Motor neuron (in vitro differentiated cells): ENCODE data around the gene ABCA8. TPM values are rescaled to one million over a fixed set of nuclear protein-coding genes. Genes with fewer than 3 reads are reported as not detected.
"Not testable (repeated sequence)": the region's sequence is repeated elsewhere in the genome, so short reads cannot be mapped to it uniquely, and the experiment has no call there.

Experiments
- ATAC-seq, 8 experiments: fragments of 200-7000 bp; cut with Tn5 transposase; replicated peaks in 6 of 8; 2 replicates each; pipeline ENCODE4 v1.8.0; 2021; ENCODE audit warnings: mild to moderate bottlenecking in 8 of 8, moderate library complexity in 8 of 8
- H3K27ac ChIP-seq, 2 donors: fragments of 250-450 bp; sonication (Bioruptor Pico); 2 replicates each; pipeline ENCODE4 v1.9.0; 2021; ENCODE audit warnings: antibody characterized with exemption in 2 of 2, mild to moderate bottlenecking in 2 of 2, moderate library complexity in 1 of 2
- H3K4me1 ChIP-seq, 2 donors: fragments of 250-450 bp; sonication (Bioruptor Pico); replicated peaks in 1 of 2; 2 replicates each; pipeline ENCODE4 v1.6.1; 2021; ENCODE audit warnings: antibody characterized with exemption in 2 of 2, mild to moderate bottlenecking in 2 of 2, moderate library complexity in 1 of 2
- H3K4me3 ChIP-seq, 5 donors: fragments of 250-450 bp; sonication (Bioruptor Pico); 2 replicates each; pipeline ENCODE4 v1.9.0; 2021; ENCODE audit warnings: antibody characterized with exemption in 5 of 5, mild to moderate bottlenecking in 5 of 5, moderate library complexity in 4 of 5
- WGBS, 10 experiments: fragments of 450-650 bp; shearing (Covaris generic); methylation state at CpG; one replicate each; pipeline ENCODE4 v1.0.0; 2022; 5-methylcytosine and 5-hydroxymethylcytosine counted together
- in situ Hi-C, 9 experiments: fragments of 400-800 bp; cut with MboI; loops; one replicate each; pipeline ENCODE4 v1.15.0; 2021; ENCODE audit warnings: low sequenced_read_pairs in 9 of 9, low pct_unique_long_range_greater_than_20kb in 2 of 9; ENCODE audit not compliant: unreplicated experiment in 9 of 9
- total RNA-seq, 8 experiments: library from RNA; unstranded; fragments of 300-600 nt; gene quantifications; 2 replicates each; pipeline versions ENCODE4 v1.2.3 to v1.2.4, GENCODE V29; 2022

ABCA8 gene
- total RNA-seq, 8 experiments from 2014 or later = 0.05 to 81.8 (median 3.0) TPM

DNA sequence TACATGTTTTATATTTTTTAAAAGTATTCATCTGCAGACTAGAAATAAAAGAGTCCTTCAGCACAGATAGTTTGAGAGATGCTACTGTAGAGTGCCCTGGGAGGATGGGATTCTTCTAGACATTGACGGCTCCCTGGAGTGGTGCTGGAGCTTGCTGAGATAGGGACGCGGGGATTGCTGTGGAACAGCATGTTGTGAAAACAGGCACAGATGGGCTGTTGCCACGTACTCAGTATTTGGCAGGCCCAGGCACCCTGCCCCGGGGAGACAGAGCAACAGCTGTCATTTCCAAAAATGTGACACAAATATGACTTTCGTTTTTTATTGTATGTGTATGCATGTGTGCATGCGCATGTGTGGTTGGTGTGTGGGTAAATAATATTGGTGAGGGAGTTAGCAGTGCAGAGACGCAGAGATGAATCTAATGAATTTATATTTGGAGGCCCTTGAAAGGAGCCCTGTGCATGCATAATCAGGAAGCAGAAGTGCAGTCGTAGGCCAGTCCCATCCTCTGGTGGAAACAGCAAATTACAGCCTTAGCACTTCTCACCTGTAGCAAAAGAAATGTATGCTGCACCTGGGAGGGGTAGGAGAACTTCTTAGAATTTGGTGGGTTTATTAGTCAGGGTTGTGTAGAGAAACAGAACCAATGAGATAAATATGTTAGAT lies 6.2 kb upstream of the ABCA8 start:
- H3K27ac ChIP-seq = no peak overlapping the region
- ATAC-seq = peak in 4 of 8 experiments; percentile 51 to 98 (median 98)
- 0 to 93% (median 54%) methylated on average over 3 to 9 of the region's 9 CpGs; no CpG with 5 or more reads in 2 of the 10 experiments for WGBS, 10 experiments
- in situ Hi-C loops = loop anchor here in 4 of 9 experiments (10.0 to 25.0 kb wide), 3 partner anchors 167 to 276 kb away; partner anchors contain the start of gene ABCA10 (in 2 of the 4)
- H3K4me3 ChIP-seq = no peak overlapping the region
- no peaks in the 10 kb centered on the region for H3K4me1 ChIP-seq

DNA sequence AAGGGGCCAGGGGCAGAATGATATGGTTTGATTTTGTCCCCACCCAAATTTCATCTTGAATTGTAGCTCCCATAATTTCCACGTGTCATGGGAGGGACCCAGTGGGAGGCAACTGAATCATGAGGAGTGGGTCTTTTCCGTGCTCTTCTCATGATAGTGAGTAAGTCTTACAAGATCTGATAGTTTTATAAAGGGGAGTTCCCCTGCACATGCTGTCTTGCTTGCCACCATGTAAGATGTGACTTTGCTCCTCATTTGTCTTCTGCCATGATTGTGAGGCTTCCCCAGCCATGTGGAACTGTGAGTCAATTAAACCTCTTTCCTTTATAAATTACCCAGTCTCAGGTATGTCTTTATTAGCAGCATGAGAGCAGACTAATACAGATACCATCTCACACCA lies 3.9 kb upstream of the ABCA8 start:
- not testable (repeated sequence) for ATAC-seq, H3K4me3 ChIP-seq, H3K27ac ChIP-seq, H3K4me1 ChIP-seq
- WGBS, 10 experiments = 80 to 100% (median 90%) methylated on average over 1 to 2 of the region's 2 CpGs; no CpG with 5 or more reads in 5 of the 10 experiments
- in situ Hi-C loops = loop anchor here in 4 of 9 experiments (25.0 kb wide), 2 partner anchors 172 to 278 kb away; partner anchors contain the start of gene ABCA10 (in 2 of the 4)

DNA sequence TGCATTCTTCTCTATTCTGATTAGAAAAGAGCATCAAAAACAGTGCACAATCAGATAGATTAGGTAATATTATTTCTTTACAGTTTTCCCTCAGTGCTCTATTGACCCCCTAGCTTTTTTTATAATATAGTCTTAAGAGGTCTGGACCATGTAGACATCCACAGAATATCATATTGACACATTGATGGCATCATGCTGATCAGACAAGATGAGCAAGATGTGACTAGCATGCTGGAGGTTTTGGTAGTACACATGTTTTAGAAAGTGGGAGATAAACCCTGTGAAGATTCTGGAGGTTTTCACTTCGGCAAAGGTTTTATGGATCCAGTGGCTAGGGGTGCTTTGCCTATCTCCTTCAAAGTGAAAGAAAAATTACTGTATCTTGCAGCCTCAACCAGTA lies 2.8 kb upstream of the ABCA8 start:
- 100% methylated on average over 1 of the region's 1 CpG; no CpG with 5 or more reads in 4 of the 10 experiments for WGBS, 10 experiments
- no peaks in the 10 kb centered on the region for H3K4me1 ChIP-seq
- ATAC-seq = no peak
- no peak overlapping the region for H3K27ac ChIP-seq
- in situ Hi-C loops = loop anchor here in 4 of 9 experiments (25.0 kb wide), 2 partner anchors 171 to 279 kb away; partner anchors contain the start of gene ABCA10 (in 2 of the 4)
- no peak overlapping the region for H3K4me3 ChIP-seq

DNA sequence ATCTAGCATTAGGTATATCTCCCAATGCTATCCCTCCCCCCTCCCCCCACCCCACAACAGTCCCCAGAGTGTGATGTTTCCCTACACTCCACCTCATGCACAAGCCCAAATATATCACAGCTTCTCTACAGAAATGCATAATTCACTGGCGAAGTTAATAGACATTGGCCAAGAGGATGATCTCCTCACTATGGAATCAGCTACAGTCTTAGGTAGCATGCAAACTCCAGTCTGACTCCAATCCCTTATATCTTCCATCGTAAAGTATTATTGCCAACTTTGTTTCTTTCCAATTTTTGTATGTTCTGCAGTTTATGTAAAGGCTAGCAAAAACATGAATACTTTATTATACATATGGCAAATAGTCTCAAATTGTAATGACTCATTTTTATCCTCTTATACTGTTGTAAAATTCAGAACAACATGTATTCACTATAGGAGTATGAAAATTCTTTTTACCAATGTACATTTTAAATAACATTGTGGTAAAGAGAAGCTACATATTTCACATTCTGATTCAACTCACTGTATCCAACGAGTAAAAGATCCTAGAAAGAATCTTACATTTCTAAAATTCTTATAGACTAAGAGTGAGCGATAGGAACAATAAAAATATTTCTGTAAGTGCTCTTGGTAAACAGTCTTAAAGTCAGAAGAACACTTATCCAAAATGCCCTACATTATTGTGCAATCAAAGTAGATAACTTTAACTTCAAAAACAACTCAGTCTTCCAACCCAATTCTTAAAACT lies 871 bp downstream of the ABCA8 start:
- no peak overlapping the region for H3K4me3 ChIP-seq
- peak in 1 of 8 experiments; percentile 54 for ATAC-seq
- no peaks in the 10 kb centered on the region for H3K4me1 ChIP-seq
- no peak overlapping the region for H3K27ac ChIP-seq
- in situ Hi-C loops = loop anchor here in 4 of 9 experiments (25.0 kb wide), 2 partner anchors 167 to 283 kb away; partner anchors contain the start of gene ABCA10 (in 2 of the 4)
- WGBS, 10 experiments = 6 to 96% (median 84%) methylated on average over 2 to 4 of the region's 4 CpGs

DNA sequence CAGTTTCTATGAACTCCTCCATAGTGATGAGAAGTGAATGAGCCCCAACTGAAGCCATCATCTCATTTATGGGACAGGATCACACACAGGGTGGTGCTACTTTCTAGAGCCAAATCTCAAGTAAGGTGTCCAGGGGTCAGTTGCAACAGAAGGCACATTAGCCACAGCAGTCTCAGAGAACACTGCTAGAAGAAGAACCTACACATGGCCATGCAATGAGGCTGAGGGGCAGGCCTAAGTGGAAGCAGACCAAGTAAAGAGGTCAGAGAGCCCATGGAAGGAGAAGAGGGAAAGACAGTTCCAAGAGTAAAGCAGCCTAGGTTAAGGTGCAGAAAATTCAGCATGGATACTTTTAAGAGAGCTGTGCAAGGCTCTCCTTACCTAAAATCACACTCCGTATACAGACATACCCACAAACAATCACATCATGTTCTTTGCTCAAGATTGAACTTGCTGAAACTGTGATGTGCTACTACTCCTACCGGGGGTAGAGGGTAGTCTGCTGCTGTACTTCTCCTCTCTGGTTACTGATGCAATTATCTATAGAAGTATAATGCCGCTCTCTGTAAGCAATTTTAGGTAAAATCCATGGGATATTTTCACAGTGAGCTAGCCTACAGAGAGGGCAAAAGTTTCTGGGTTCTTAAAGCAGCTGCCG lies 1.7 kb downstream of the ABCA8 start:
- no peak for ATAC-seq
- 28 to 97% (median 92%) methylated on average over 1 to 4 of the region's 4 CpGs; no CpG with 5 or more reads in 3 of the 10 experiments for WGBS, 10 experiments
- Histone ChIP-seq H3K4me1 (no peaks in the 10 kb centered on the region), H3K27ac (no peak overlapping the region), H3K4me3 (no peak overlapping the region)
- in situ Hi-C loops = loop anchor here in 4 of 9 experiments (25.0 kb wide), 2 partner anchors 166 to 284 kb away; partner anchors contain the start of gene ABCA10 (in 2 of the 4)

DNA sequence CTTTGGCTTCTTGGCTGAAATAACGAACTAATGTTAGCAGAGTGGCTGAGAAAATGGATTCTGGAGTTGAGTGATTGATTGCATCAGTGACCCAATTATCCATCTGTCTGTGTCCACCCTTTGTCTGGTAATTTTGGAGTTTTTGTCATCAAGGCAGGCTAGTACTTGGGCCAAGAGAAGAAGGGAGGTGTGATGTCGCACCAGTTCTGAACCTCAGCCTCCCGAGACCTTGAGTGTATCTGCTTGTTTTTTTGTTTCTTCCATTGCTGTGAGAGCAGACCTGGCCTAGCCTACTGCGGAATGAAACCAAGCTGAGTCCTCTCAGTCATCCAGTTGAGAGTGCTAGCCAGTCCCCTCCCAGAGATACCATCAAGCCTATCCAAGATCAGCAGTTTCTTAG lies 4.5 kb downstream of the ABCA8 start:
- no peak overlapping the region for H3K27ac ChIP-seq
- no peak for ATAC-seq
- 39 to 96% (median 72%) methylated on average over 1 to 4 of the region's 4 CpGs; no CpG with 5 or more reads in 1 of the 10 experiments for WGBS, 10 experiments
- H3K4me3 ChIP-seq = no peak overlapping the region
- no peaks in the 10 kb centered on the region for H3K4me1 ChIP-seq
- in situ Hi-C loops = loop anchor here in 4 of 9 experiments (25.0 kb wide), 2 partner anchors 163 to 287 kb away; partner anchors contain the start of gene ABCA10 (in 2 of the 4)

DNA sequence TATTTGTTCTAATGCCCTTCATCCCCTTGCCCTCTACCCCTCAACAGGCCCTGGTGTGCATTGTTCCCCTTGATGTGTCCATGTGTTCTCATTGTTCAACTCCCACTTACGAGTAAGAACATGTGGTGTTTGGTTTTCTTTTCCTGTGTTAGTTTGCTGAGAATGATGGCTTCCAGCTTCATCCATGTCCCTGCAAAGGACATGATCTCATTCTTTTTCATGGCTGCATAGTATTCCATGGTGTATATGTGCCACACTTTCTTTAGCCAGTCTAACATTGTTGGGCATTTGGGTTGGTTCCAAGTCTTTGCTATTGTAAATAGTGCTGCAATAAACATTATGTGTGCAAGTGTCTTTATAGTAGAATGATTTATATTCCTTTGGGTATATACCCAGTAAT lies 7.3 kb downstream of the ABCA8 start:
- in situ Hi-C loops, ATAC-seq, H3K4me3 ChIP-seq, H3K4me1 ChIP-seq, H3K27ac ChIP-seq: not testable (repeated sequence)
- WGBS, 10 experiments = 60 to 100% (median 89%) methylated on average over 1 of the region's 1 CpG; no CpG with 5 or more reads in 3 of the 10 experiments

DNA sequence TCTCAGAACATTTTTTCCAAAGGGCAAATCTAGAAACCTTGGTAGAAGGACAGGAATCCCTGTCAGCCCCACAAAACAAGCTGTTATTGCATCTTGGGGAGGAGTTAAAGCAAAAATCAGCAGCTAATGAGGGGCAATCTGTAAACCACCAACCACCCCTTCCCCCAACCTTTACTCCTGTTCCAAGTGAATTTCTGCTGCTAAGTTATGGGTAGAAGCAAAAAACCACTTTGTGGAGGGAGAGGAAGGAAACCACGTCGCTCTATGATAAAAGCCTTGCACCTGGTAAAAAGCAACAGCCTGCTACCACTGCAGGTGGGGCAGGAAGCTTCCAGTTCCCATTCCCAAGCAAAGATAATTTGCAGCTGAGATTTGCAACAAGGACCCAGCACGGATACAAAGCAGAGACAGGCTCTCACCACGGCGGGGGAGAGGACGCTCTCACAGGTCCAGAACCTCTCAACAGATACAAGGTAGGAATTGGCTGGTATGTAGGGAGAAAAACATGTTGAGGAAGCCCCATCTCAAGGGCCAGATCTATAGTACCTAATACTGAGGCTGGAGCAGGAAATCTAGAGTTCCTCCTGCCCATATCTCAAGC lies 10.7 kb downstream of the ABCA8 start:
- WGBS, 10 experiments = 83 to 94% (median 91%) methylated on average over 5 to 6 of the region's 6 CpGs; no CpG with 5 or more reads in 6 of the 10 experiments
- ATAC-seq = no peak
- Histone ChIP-seq H3K4me1 (no peaks in the 10 kb centered on the region), H3K27ac (no peak overlapping the region), H3K4me3 (no peak overlapping the region)
- in situ Hi-C loops = no loop called here

DNA sequence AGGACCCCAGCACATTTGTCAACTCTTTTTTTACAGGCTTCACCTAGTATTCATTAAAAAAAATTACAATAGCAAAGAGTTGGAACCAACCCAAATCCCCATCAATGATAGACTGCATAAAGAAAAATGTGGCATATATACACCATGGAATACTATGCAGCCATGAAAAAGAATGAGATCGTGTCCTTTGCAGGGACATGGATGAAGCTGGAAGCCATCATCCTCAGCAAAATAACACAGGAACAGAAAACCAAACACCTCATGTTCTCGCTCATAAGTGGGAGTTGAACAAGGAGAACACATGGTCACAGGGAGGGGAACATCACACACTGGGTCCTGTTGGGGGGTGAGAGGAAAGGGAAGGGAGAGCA lies 11.4 kb downstream of the ABCA8 start:
- in situ Hi-C loops = not testable (repeated sequence)

DNA sequence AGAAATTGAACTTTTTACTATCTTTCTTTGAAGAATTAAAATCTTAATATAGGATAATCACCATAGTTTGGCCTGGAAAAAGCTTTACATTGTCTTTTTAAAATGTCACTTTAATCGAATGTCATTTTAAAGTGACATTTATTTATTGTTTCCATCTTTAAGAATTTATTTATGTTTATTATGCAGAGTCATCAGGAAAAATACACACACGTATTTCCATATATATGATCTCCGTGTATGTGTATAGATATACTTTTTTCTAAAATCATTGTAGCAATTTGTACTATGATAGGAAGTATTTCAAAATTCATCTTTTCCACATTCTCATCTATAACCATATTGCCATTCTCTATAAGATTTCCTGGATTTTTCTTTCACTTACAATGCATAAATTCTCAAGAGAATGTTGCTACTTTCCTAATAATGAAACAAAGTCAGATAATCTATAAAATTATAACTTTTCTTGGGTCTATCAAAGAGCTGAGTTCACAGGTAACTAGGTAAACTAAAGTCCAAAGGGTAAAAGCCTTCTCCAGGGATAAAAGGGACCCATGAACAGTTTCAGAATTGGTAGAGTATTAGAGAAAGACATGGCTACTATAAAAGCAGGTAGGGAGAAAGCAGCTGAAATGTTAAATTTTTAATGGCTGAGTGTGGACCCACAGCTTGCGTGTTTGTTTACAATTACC lies 11.9 kb downstream of the ABCA8 start:
- Histone ChIP-seq H3K4me3 (no peak overlapping the region), H3K27ac (no peak overlapping the region), H3K4me1 (no peaks in the 10 kb centered on the region)
- ATAC-seq = no peak
- 40 to 100% (median 74%) methylated on average over 2 to 4 of the region's 4 CpGs for WGBS, 10 experiments
- in situ Hi-C loops = no loop called here

More for the DNA sequence above, 11.4 kb downstream of the ABCA8 start:
- 33 to 100% (median 95%) methylated on average over 1 to 2 of the region's 2 CpGs; no CpG with 5 or more reads in 4 of the 10 experiments for WGBS, 10 experiments
- not testable (repeated sequence) for ATAC-seq, H3K4me1 ChIP-seq, H3K4me3 ChIP-seq, H3K27ac ChIP-seq

DNA sequence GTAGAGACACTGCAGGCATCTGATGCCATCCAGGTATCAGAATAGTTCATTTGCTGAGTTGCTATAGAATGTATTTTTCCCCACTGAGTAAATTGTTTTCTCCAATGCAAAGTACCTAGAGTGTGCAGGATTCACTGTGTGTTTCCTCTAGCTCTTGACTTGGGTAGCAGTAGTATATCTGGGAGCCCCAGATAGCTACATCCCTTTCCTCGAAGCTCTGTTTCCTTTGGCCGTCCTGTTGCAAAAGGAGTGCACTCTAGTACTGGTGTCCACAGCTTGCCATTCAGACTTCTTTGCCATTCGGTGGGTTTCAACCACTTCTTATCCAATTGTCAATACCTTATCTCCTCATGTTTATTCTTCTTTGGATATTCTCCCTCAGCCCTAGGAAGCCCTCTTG lies 12.8 kb downstream of the ABCA8 start:
- 50 to 100% (median 94%) methylated on average over 1 to 3 of the region's 3 CpGs; no CpG with 5 or more reads in 2 of the 10 experiments for WGBS, 10 experiments
- Histone ChIP-seq H3K4me1 (no peaks in the 10 kb centered on the region), H3K27ac (no peak overlapping the region), H3K4me3 (no peak overlapping the region)
- no peak for ATAC-seq
- in situ Hi-C loops = no loop called here

DNA sequence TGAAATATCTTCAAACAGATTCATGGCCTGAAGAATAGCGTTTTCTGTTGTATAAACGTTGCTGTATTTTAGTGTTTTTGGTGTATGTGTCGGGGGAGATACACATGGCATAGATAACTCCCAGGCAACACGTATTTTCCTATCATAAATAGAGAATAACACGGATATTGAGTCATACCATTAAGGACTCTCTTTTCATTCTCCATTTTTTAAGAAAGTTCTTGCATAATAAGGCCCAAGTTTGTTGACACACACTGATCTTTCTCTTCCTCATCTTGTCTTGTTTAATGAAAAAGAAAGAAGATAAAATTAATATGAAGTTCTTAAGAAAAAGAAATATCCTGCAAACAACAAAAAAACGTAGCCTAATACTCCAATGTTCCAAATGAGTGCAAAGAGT lies 13.4 kb downstream of the ABCA8 start:
- H3K4me1 ChIP-seq = no peaks in the 10 kb centered on the region
- ATAC-seq = no peak
- H3K4me3 ChIP-seq = no peak overlapping the region
- no peak overlapping the region for H3K27ac ChIP-seq
- in situ Hi-C loops = no loop called here
- WGBS, 10 experiments = 17 to 86% (median 71%) methylated on average over 4 to 6 of the region's 6 CpGs; no CpG with 5 or more reads in 2 of the 10 experiments
